ENCODE measurements around the gene TUBE1. TPM values are rescaled to one million over a fixed set of nuclear protein-coding genes. Genes with fewer than 3 reads are reported as not detected.
"Not testable (repeated sequence)": the region's sequence is repeated elsewhere in the genome, so short reads cannot be mapped to it uniquely, and the experiment has no call there.

TUBE1 gene
- total RNA-seq, 1 experiment from 2014 or later = 30.8 TPM

DNA sequence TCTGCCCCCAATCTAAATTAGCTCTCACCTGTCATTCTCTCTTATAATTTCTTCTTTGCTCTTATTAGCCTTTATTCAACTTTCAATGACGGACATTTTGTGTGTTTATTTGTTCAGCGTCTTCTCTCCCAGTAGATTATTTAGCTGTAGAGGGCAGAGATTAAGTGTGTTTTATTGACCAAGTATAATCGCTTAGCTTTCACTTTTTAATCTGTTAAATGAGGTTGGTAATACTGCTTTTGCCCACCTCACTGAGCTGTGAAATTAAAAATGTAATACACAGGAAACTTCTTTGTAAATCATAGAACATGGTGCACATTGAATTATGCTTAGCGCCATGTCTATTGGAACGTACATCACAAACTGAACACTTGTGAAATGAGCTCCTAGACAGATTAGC, 36.9 kb downstream of the TUBE1 start:
- no TSS peak for BruUV-seq (replicated peaks)
- no peaks in the 10 kb centered on the region for H3K4me1 ChIP-seq
- no peaks in the 10 kb centered on the region for H3K9me3 Mint-ChIP-seq (ENCODE audit: unreplicated experiment)
- H3K9me3 ChIP-seq = no peaks in the 10 kb centered on the region
- no peak overlapping the region for H3K4me3 Mint-ChIP-seq (ENCODE audit: unreplicated experiment)
- H3K36me3 Mint-ChIP-seq (ENCODE audit: insufficient read depth, unreplicated experiment) = no peaks in the 10 kb centered on the region
- no peaks in the 10 kb centered on the region for H3K36me3 ChIP-seq (ENCODE audit: control insufficient read depth, insufficient read depth, low read length)
- no peak for DNase-seq
- peaks cover 11% of the 10 kb centered on the region for H3K27me3 Mint-ChIP-seq (ENCODE audit: insufficient read depth, unreplicated experiment)
- intact Hi-C loops (cut with micrococcal nuclease; ENCODE audit: unreplicated experiment) = no loop called here
- CTCF ChIA-PET = no interaction called here
- no peak overlapping the region for H3K4me3 ChIP-seq (ENCODE audit: low read depth, low read length)
- no peaks in the 10 kb centered on the region for H3K27me3 ChIP-seq (replicated peaks; ENCODE audit: control insufficient read depth, insufficient read depth, low read length)
- H3K4me1 Mint-ChIP-seq (ENCODE audit: low read depth, unreplicated experiment) = no peaks in the 10 kb centered on the region
- no peak for TF ChIP-seq CTCF (IDR thresholded peaks at IDR 0.05; ENCODE audit: insufficient read depth in 1 of 2, low read depth in 1 of 2, low read length in 1 of 2, severe bottlenecking in 1 of 2, unreplicated experiment in 1 of 2)
- H3K27ac Mint-ChIP-seq (ENCODE audit: unreplicated experiment) = no peak overlapping the region
- POLR2A ChIA-PET = no interaction called here

DNA sequence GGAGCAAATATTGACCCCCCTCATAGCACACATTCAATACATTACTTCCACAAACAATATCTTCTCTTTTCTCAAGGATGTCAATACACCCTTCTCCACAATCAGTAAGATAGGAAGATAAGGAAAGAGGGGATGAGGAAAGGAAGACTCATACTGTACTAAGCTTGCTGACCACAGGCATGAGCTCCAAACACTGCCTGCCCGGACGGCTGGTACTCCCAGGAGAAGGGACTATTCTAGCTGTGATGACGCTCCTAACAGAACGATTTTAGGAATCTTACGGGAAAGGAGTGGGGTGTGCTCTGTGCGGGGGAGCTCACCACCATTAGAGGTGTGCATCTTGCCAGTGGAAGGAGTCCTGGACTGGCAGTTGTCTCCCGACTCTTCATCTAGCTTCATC, 37.3 kb downstream of the TUBE1 start:
- no peaks in the 10 kb centered on the region for H3K4me1 Mint-ChIP-seq (ENCODE audit: low read depth, unreplicated experiment)
- Histone ChIP-seq H3K4me3 (ENCODE audit: low read depth, low read length) (no peak overlapping the region), H3K36me3 (ENCODE audit: control insufficient read depth, insufficient read depth, low read length) (no peaks in the 10 kb centered on the region), H3K27me3 (replicated peaks; ENCODE audit: control insufficient read depth, insufficient read depth, low read length) (no peaks in the 10 kb centered on the region), H3K4me1 (no peaks in the 10 kb centered on the region), H3K9me3 (no peaks in the 10 kb centered on the region)
- peaks cover 9% of the 10 kb centered on the region for H3K27me3 Mint-ChIP-seq (ENCODE audit: insufficient read depth, unreplicated experiment)
- H3K4me3 Mint-ChIP-seq (ENCODE audit: unreplicated experiment) = no peak overlapping the region
- no peaks in the 10 kb centered on the region for H3K9me3 Mint-ChIP-seq (ENCODE audit: unreplicated experiment)
- CTCF ChIA-PET = no interaction called here
- no peak for DNase-seq
- no peak overlapping the region for H3K27ac Mint-ChIP-seq (ENCODE audit: unreplicated experiment)
- H3K36me3 Mint-ChIP-seq (ENCODE audit: insufficient read depth, unreplicated experiment) = no peaks in the 10 kb centered on the region
- intact Hi-C loops (cut with micrococcal nuclease; ENCODE audit: unreplicated experiment) = no loop called here
- no peak for TF ChIP-seq CTCF (IDR thresholded peaks at IDR 0.05; ENCODE audit: insufficient read depth in 1 of 2, low read depth in 1 of 2, low read length in 1 of 2, severe bottlenecking in 1 of 2, unreplicated experiment in 1 of 2)
- POLR2A ChIA-PET = no interaction called here
- BruUV-seq (replicated peaks) = no TSS peak

GRCh38 chr6:112049026-112049799, 38.1 kb downstream of the TUBE1 start:
- H3K9me3 ChIP-seq = no peaks in the 10 kb centered on the region
- no TSS peak for BruUV-seq (replicated peaks)
- no peak overlapping the region for H3K4me3 ChIP-seq (ENCODE audit: low read depth, low read length)
- H3K4me1 ChIP-seq = no peaks in the 10 kb centered on the region
- Mint-ChIP-seq H3K36me3 (ENCODE audit: insufficient read depth, unreplicated experiment) (no peaks in the 10 kb centered on the region), H3K4me1 (ENCODE audit: low read depth, unreplicated experiment) (no peaks in the 10 kb centered on the region), H3K9me3 (ENCODE audit: unreplicated experiment) (no peaks in the 10 kb centered on the region), H3K27ac (ENCODE audit: unreplicated experiment) (no peak overlapping the region), H3K27me3 (ENCODE audit: insufficient read depth, unreplicated experiment) (peaks cover 6% of the 10 kb centered on the region), H3K4me3 (ENCODE audit: unreplicated experiment) (no peak overlapping the region)
- POLR2A ChIA-PET = no interaction called here
- intact Hi-C loops (cut with micrococcal nuclease; ENCODE audit: unreplicated experiment) = no loop called here
- H3K27me3 ChIP-seq (replicated peaks; ENCODE audit: control insufficient read depth, insufficient read depth, low read length) = no peaks in the 10 kb centered on the region
- no peaks in the 10 kb centered on the region for H3K36me3 ChIP-seq (ENCODE audit: control insufficient read depth, insufficient read depth, low read length)
- TF ChIP-seq CTCF (IDR thresholded peaks at IDR 0.05; ENCODE audit: insufficient read depth in 1 of 2, low read depth in 1 of 2, low read length in 1 of 2, severe bottlenecking in 1 of 2, unreplicated experiment in 1 of 2) = no peak
- CTCF ChIA-PET = interaction anchor here (0.6 kb wide), 1 partner anchor 1593 kb away, joined by 4 read pairs; no protein-coding TSS in a partner anchor
- no peak for DNase-seq

DNA sequence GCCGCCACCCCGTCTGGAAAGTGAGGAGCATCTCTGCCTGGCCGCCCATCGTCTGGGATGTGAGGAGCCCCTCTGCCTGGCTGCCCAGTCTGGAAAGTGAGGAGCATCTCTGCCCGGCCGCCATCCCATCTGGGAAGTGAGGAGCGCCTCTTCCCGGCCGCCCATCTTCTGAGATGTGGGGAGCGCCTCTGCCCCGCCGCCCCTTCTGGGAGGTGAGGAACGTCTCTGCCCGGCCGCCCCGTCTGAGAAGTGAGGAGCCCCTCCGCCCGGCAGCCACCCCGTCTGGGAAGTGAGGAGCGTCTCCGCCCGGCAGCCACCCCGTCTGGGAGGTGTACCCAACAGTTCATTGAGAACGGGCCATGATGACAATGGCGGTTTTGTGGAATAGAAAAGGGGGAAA, 39.8 kb downstream of the TUBE1 start:
- H3K36me3 Mint-ChIP-seq (ENCODE audit: insufficient read depth, unreplicated experiment); H3K4me1 ChIP-seq; H3K4me3 ChIP-seq (ENCODE audit: low read depth, low read length); H3K9me3 ChIP-seq; H3K36me3 ChIP-seq (ENCODE audit: control insufficient read depth, insufficient read depth, low read length); DNase-seq; H3K27me3 Mint-ChIP-seq (ENCODE audit: insufficient read depth, unreplicated experiment); POLR2A ChIA-PET; BruUV-seq (replicated peaks); H3K4me3 Mint-ChIP-seq (ENCODE audit: unreplicated experiment); intact Hi-C loops (cut with micrococcal nuclease; ENCODE audit: unreplicated experiment); H3K4me1 Mint-ChIP-seq (ENCODE audit: low read depth, unreplicated experiment); CTCF ChIA-PET; H3K9me3 Mint-ChIP-seq (ENCODE audit: unreplicated experiment); H3K27ac Mint-ChIP-seq (ENCODE audit: unreplicated experiment); H3K27me3 ChIP-seq (replicated peaks; ENCODE audit: control insufficient read depth, insufficient read depth, low read length): not testable (repeated sequence)

Data from Caco-2 (cell line).